GM03348 (cell line): ENCODE data around the gene DCAF6.
A peak's percentile ranks its signal among the peaks of the same experiment; 100 is the strongest.
"Not testable (repeated sequence)": the region's sequence is repeated elsewhere in the genome, so short reads cannot be mapped to it uniquely, and the experiment has no call there.

ENCODE experiments used
- DNase-seq: peaks from one replicate; pipeline ENCODE4 v3.0.0; 2012; ENCODE audit warnings: low spot score

Gene DCAF6

DNA sequence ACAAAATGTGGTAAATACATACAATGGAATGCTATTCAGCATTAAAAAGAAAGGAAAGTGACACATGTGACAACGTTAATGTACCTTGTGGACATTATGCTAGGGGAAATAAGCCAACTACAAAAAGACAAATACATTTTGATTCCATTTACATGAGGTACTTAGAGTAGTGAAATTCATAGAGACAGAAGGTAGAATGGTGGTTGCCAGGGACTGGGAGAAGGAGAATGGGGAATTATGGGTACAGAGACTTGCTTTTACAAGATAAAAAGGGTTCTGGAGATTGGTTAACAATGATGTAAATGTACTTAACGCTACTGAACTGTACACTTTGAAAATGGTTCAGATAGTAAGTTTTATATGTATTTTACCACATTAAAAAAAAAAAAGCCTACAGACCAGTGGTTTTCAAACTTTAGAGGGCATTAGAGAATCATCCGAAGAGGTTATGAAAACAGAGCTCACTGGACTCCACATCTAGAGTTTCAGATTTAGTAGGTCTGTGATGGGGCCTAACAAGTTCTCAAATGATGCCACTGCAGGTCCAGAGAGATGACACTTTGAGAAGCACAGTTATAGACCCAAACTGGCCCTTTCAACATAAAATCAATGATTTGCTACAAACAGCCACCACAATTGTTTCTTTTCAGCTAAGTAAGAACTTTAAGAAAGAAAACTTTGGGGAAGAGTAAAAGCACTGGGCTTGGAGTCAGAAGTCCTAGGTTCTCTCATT, 13.0 kb upstream of the DCAF6 start:
- DNase-seq, result no peak

DNA sequence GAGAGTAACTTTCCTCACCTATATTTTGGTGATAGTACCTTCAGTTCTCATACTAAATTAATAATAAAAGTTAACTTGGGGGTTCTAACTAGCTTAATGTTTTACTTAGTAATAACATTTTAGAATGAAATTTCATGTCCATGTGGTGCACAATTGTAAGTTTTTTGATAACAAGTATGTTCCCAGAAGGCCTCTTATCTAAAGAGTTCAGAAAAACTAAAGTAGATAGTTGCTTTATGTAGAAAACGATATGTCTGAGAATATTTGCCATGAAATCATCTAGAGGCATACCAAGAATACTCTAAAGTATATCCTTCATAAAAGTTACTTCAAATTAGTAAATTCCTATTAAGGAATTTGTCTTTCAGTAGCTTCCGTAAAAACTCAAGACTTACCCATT, 12.4 kb upstream of the DCAF6 start:
- DNase-seq, result no peak

DNA sequence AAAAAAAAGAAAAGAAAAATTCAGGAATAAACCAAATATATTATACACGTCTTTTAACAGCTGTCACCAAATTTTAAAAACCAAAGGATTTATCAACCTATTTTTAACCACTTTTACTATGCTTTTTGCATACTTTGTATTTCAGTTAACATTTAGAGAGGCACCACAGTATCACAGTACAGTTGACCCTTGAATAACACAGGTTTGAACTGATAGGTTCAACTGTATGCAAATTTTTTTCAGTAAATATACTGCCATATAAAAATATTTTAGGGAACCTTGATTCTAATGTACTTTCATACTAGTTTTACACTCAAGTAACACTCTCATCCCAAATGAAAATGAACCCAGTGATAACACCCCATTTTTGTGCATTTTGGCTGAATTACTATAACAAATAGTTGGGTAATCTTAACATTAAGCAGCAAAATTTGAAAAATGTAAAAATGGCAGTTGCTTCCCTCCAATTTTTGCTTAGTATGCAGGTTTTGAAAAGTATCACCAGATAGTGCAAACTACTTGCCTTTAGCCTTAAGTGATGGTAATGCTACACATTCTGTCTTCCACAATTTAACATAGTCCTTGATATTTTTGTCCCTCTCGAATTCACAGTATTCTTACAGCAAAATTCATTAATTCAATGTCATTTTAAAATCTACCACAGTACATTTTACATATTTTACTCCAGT, 11.8 kb upstream of the DCAF6 start:
- no peak for DNase-seq

DNA sequence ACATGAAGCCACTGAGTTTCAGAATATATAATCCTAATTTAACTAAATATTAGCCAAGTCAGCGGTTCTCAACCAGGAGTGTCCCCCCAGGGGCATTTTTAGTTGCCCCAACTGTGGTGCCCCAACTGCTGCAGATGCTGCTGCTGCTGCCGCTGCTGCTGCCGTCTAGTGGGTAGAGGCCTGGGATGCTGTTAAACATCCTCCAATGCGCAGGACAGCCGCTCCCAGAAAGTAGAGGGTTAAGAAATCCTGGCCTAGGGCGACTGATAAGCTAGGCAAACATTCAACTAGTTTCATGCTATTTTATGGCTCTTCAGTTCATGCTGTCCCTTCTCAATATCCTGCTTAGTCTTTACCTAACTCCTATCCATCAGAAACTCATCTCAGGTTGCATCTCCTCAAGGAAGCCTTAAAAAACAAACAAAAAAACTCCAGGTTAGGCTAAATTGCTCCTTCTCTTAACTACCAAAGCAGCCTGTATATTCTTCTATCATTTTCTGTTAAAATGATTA, 9.9 kb upstream of the DCAF6 start:
- no peak for DNase-seq

DNA sequence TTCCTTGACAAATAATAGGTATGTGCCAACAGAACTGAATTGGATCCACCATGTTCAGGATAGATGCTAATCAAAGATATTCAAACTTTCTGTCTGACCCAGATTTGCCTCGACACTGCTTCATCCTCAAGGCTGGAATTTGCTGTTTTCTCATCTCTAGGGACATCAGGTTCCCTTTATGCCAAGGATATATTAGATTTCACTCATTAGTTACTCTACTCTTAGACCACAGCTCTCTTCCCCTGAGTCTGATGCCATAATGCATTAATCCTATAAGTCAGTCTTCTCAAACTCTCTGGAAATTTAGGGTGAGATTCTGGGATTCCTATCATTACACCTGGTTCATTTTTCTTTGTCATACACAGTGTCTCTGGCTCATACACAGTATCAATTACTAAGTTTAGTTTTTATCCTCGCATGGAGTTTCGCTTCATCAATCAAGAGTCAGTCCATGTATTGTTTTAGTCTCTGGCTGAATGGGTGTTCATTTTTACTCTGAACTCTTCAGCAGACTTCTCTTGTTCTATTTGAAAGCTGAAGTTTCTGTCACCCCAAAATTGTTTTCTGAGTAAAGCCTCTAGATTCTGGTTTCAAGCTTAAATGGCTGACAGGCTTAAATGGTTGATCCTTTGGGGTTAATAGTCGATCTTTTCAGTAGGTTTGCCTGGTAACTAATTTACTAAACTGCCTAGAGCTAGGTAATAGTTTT, 9.3 kb upstream of the DCAF6 start:
- no peak for DNase-seq

DNA sequence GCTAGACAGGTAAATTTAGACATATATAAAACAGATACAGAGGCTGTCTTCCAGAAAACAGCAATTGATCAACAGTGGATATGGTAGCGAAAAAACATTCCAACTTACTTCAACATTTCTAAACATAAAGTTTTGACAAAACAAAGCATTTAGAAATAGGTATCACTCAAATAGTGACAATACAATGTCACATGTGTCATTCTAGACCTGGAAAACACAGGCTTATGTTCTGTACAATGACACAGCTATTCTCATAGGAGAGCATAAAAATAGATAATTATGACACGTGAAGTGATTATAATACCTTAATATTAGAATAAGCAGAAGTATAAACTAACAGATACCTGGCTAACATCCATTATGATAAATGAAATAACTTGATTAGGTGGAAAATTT, 8.0 kb upstream of the DCAF6 start:
- no peak for DNase-seq

DNA sequence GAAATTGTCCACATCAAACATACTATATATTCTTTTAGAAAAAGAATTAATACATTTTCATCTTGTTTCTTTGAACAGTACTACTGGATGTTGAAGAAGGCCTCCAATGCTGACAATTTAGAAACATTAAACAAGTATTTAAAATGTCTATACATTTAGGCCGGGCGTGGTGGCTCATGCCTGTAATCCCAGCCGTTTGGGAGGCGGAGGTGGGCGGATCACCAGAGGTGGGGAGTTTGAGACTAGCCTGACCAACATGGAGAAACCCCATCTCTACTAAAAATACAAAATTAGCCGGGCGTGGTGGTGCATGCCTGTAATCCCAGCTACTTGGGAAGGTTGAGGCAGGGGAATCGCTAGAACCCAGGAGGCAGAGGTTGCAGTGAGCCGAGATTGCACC, 7.6 kb upstream of the DCAF6 start:
- DNase-seq, result not testable (repeated sequence)

DNA sequence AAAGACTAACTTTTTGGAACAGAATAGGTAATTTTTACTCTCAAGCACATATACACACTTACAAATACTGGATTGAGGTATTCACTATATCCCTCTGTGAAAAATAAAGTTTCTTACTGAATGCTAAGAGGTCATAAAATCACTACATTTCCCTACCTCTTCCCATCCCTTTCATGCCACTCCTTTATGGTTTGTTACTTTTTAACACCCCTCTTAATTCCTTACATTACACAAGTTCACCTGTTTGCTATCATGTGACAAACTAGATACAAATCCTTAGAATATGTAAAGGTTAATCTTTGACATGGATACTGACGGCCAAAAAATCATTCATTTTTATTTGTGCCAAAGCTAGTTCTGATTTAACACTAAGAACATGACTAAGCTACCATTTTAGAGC, 6.8 kb upstream of the DCAF6 start:
- DNase-seq, result no peak

DNA sequence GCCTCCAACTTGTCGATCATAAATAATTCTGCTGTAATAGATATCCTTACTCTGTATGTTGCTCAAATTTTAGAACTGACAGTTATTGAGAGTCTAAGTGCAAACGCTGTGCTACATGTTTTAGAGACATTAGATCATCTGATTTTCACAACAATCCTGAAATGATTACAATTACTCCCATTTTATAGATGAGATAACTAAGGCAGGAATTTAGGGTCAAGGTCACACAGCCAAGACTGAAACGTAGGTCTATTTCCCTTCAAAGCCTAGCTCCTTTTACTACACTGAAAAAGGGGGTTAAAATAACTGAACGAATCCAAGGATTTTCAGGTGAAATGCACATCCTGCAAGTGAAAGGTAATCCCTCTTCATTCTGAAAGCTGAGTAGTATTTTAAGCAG, 2.7 kb upstream of the DCAF6 start:
- DNase-seq, result no peak

DNA sequence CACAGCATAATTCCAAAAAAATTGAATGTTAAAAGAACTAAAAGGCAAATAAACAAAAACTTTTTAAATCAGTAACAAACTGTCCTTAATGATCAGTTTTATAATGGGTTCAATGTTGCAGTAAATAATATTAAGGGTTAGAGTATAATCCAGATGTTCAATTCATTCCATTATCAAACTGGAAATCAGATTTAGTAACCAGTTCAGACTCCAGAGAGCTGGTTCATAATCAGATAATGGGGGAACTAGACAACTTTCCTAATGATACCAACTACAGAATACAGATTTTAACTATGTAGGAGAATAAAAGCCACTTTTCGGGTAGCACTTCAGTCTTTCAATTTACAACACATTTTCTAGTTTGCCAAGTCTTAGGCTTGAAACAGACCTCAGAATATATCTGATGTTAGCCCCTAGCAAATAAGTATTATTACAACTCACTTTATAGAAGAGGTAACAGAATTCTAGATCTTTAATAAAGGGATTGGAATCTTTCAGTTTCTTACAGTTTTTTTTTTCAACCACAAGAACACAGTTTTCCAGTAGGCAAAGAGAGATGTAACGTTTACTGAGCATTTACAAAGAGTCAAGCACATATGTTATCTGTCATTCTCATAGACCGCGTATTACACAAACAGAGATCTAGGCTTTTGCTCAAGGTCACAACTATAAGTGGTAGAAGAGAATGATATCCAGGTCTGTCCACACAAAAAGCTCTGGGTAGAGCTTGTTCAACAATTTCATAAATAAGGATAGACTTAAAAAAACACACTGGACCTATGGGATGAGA, 1.9 kb upstream of the DCAF6 start:
- no peak for DNase-seq

DNA sequence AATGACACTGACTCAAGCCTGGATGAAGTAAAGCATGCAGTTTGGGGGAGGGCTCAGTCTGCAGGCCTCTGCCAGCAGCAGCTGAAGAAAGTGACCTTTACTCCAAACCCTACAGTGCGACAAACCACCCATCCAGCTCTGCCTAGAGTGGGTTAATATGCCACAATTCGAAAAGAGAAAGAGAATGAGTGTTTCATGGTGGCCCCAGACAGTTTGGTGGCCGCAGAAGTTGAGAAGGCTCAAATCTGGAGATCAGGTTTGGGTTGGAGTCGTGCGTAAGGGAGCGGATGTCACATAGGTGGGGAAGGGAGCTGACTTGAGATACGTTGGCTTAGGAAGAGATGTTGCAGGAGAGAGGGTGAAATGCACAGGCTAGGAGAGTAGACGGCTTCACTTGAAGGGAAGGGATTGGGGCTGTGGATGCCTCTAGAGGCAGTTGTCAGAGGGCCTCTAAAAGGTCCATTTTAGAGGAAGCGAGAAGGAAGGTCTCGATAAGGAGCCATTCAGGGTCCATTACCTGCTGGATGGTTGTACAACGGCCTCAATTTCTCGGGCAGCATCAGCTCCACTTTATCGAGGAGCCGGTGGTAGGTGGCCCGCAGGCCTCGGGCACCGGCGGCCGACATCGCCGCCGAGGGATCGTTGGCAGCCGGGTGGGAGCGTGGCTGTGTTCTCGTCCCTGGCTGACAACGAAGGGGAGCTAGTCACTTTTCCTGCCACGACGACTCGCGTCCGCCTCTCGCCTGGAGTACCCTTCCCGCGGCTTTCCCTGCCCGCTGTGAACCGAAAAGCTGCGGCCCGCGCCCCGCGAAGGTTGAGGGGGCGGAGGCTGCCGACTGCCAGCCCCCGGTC, 1.0 kb upstream of the DCAF6 start:
- peak; percentile 45 for DNase-seq

DNA sequence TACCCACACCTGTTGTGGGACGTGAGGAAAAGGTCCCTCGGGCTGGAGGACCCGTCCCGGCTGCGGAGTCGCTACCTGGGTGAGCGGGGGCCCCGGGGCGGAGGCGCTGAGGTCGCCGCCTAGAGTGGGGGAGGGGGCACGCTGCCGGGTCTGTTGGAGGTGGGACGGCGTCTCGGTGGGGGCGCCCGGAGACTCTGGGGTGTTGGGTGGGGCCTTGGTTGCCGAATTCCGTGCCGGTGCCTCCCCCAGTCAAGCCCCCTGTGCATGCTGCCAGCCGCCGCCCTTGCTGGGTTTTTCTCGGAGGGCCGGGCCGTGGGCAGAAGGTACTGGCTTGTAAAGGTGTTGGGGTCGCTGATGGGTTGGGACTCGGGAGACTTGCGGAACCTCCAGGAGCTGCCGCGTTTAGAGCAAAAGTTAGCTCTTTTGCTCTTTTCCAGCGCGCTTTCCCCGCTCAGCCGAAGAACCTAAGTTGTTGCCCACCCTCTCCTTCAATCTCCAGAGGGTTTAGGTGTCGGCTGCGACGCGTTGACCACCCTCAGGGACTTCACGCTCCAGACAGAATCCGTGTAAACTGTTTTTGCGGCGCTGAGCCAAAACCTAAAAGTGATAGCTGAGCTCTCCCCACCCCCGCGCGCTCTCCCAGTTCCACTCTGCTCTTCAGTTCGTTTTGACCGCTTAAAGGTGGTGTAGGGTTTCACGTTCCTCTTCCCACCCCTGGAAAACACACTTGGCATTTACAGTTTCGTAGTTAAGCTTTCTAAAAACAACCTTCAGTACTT, 636 bp downstream of the DCAF6 start, which contains the start of gene MPC2:
Gene MPC2, minus strand, starts transcription at position 143 of the 779 bp plus-strand sequence. CDS start 1,231 bp downstream, outside the sequence.
- peak; percentile 77 for DNase-seq

DNA sequence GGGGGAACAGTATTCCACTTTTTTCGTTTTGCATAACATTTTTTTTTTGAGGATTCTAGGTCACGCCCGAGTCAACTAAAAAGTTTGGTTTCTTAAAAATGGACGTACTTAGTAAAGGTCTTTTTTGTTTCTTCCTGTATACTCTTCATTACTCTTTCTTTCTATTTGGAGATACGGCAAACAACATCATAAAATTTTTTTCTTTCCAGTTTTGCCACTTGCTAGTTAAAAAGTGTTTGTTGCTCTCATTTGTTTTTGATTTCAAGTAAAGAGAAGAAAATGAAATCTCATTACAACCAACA, 1.2 kb downstream of the DCAF6 start:
- no peak for DNase-seq

DNA sequence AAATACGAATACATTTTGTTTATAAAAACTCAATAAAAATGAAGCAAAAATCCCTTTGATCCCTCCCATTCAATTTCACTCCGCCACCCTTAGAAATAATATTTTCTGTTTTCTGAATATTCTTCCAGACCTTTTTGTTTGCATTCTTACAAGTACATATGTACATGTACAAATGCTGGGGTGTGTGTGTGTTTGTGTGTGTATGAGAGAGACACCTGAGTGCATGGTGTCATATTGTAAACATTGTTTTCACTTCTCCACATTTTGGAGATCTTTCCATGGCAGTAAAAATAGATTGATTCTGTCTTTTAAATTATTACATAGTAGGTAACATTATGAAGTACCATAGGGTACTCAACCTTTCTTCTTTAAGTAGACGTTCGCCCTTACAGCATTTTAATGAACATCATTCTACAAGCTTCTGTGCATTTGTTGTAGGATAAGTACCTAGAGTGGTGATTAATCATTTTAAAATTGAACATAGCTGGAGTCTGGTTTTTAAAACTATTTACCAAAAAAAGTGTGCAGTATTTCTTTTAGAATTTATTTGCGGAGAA, 1.7 kb downstream of the DCAF6 start:
- no peak for DNase-seq

DNA sequence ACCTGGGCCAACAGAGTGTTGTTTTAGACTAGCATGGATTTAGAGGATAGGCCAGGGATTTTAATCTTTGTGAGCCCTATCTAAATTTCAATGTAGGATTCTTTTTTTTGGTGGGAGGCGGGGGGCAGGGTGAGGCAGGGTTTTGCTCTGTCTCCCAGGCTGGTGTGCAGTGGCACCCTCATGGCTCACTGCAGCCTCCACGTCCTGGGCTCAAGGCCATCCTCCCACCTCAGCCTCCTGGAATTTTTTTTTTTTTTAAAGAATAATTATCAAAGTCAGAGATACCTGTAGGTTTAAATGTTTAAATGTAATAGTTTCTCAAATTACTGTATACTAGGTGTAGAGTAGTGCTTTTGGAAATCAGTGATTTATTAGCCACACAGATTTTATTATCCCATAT, 3.8 kb downstream of the DCAF6 start:
- no peak for DNase-seq

DNA sequence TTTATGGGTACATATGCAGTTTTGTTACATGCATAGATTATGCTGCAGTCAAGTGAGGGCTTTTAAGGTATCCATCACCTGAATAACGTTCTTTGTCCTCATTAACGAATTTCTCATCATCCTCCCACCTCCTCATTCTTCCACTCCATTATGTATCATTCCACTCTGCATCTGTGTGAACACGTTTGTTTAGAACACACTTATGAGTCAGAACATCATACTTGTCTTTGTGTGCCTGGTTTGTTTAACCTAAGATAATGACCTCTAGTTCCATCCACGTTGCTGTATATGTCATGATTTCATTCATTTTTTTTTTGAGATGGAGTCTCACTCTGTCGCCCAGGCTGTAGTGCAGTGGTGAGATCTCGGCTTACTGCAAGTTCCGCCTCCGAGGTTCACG, 7.1 kb downstream of the DCAF6 start:
- no peak for DNase-seq

DNA sequence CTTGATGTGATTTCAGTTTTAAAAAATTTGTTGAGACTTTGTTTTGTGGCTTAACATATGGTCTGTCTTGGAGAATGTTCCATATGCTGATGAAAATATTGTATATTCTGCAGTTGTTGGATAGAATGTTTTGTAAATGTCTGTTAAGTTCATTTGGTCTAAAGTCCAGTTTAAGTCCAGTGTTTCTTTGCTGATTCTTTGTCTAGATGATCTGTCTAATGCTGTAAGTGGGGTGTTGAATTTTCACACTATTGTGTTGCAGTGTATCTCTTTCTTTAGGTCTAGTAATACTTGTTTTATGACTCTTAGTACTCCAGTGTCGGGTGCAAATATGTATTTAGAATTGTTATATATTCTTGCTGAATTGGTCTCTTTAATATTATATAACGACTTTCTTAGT, 11.2 kb downstream of the DCAF6 start:
- no peak for DNase-seq

DNA sequence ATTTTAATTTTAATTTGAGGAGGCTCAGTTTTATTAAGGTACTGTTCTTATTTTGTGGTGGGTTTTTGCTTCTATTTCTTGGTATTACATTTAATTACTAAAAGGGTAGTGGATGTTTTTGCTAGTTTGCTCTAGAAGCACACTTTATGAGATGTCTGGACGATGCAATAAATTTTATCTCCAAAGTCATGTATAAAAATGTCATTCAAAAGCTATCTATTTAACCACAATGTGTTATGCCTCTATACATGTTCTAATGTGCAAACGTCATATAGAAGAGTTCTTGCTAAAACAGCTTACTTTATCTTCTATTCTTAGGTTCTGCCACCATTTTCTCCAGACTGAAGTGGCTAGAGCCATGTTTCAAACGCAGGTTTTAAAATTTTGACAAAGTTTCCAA, 13.3 kb downstream of the DCAF6 start:
- DNase-seq, result no peak

DNA sequence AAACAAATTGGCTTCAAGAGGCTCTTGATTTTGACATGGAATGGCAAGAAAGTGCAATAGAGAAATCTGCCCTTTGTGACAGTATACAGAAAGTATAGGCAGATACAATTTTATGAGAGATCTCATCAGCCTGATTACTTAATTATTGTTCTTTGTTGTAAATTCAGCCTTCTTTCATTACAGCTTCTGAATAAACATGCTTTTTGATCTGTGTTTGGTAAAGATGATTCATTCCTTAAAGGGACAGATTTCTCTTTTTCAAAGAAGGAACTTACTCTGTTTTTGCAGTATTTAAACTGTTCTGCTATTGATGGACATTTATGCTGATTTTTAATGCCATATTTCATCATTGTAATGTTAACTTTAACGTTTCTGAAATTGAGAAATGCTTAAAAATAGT, 14.1 kb downstream of the DCAF6 start:
- DNase-seq, result no peak

DNA sequence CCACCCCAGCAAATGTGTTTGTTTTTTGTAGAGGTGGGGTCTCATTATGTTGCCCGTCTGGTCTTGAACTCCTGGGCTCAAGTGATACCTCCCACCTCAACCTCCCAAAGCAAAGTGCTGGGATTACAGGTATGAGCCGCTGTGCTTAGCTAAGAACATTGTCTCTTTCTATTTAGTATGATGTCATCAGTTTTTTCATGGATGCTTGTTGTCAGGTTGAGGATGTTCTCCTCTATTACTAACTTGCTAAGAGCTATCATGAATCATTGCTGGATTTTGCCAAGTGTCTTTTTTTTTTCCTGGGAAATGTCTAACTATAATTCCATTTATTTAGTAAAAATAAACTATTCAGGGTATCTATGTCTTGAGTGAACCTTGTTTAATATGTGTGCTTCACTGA, 19.4 kb downstream of the DCAF6 start:
- no peak for DNase-seq
